HUES6 (cell line): Measurements from ENCODE around the gene NANOS3.

Experiments
- H3K27ac ChIP-seq: 2 replicates; pipeline ENCODE4 v1.7.0; 2013; ENCODE audit warnings: low read depth, mild to moderate bottlenecking, low read length, inconsistent platforms
- H3K27me3 ChIP-seq: 2 replicates; pipeline ENCODE4 v1.6.1; 2013; ENCODE audit warnings: low read length; ENCODE audit not compliant: control insufficient read depth, insufficient read depth
- H3K36me3 ChIP-seq: 2 replicates; pipeline ENCODE4 v1.6.1; 2013; ENCODE audit warnings: low read length; ENCODE audit not compliant: control insufficient read depth, insufficient read depth
- H3K4me1 ChIP-seq: 2 replicates; pipeline ENCODE4 v1.6.1; 2013; ENCODE audit warnings: low read length; ENCODE audit not compliant: control insufficient read depth, insufficient read depth
- H3K4me3 ChIP-seq: 2 replicates; pipeline ENCODE4 v1.5.1; 2013; ENCODE audit warnings: low read depth, low read length
- H3K9ac ChIP-seq: one replicate; pipeline ENCODE4 v1.6.1; 2013; ENCODE audit warnings: mild to moderate bottlenecking, low read length
- H3K9me3 ChIP-seq: 2 replicates; pipeline ENCODE4 v1.6.1; 2013; ENCODE audit warnings: low read depth, low read length; ENCODE audit not compliant: control insufficient read depth, insufficient read depth

Gene NANOS3

DNA sequence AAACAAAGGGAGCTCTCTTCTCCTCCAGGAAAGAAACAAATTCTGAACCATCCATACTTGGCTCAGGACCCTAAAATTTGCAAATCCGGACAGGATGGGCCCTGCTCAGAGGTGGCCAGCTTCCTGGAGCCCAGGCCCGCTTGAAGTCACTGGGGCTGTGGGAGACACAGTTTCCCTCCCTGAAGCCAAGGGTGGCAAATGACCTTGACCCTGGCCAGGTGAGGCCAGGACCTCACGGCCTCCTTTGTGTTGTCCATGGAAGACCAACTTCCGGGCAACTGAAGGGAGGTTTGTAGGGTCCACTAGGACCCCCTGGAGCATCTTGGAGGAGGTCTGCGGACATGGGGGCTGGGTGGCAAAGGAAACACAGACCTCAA is 5.5 kb downstream of the NANOS3 start:
- Histone ChIP-seq H3K4me1 (peaks cover 33% of the 10 kb centered on the region), H3K9me3 (no peaks in the 10 kb centered on the region), H3K36me3 (no peaks in the 10 kb centered on the region), H3K4me3 (no peak overlapping the region), H3K27ac (no peak overlapping the region), H3K27me3 (peaks cover 2% of the 10 kb centered on the region), H3K9ac (no peak overlapping the region)

DNA sequence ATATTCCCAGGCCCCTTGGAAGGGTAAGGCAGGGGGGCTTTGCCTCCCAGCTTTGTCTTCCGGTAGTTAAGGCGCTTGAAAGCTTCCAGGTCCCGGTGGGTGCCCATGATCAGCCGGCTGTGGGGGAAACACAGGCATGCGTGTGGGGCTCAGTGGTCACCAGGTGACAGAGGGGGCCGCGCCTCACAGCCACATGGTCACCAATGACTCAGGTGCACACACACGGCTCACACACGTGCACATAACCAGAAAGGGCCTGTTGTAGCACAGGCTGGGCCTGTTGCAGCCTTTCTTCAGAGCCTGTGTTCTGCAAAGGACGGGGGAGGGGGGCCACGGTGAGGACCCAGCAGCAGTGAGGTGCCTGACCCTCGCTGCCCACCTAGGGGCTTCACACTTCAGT is 5.9 kb downstream of the NANOS3 start:
- peaks cover 33% of the 10 kb centered on the region for H3K4me1 ChIP-seq
- H3K4me3 ChIP-seq, result no peak overlapping the region
- no peaks in the 10 kb centered on the region for H3K36me3 ChIP-seq
- no peaks in the 10 kb centered on the region for H3K9me3 ChIP-seq
- no peak overlapping the region for H3K27ac ChIP-seq
- no peaks in the 10 kb centered on the region for H3K27me3 ChIP-seq
- no peak overlapping the region for H3K9ac ChIP-seq

GRCh38 chr19:13883516-13884064 is 6.7 kb downstream of the NANOS3 start:
- Histone ChIP-seq H3K27me3 (no peaks in the 10 kb centered on the region), H3K4me3 (no peak overlapping the region), H3K9me3 (no peaks in the 10 kb centered on the region), H3K9ac (no peak overlapping the region), H3K36me3 (no peaks in the 10 kb centered on the region), H3K27ac (no peak overlapping the region), H3K4me1 (peaks cover 33% of the 10 kb centered on the region)

- Histone ChIP-seq H3K9ac (no peak overlapping the region), H3K4me1 (peaks cover 33% of the 10 kb centered on the region)
These were observed 8.0 kb downstream of the NANOS3 start for GRCh38 chr19:13884726-13885591.

GRCh38 chr19:13885826-13886365 is 9.0 kb downstream of the NANOS3 start:
- no peak overlapping the region for H3K27ac ChIP-seq
- no peak overlapping the region for H3K9ac ChIP-seq
- no peaks in the 10 kb centered on the region for H3K27me3 ChIP-seq
- H3K9me3 ChIP-seq, result no peaks in the 10 kb centered on the region
- H3K36me3 ChIP-seq, result no peaks in the 10 kb centered on the region
- peaks cover 26% of the 10 kb centered on the region for H3K4me1 ChIP-seq
- no peak overlapping the region for H3K4me3 ChIP-seq

More at GRCh38 chr19:13884726-13885591, 8.0 kb downstream of the NANOS3 start:
- no peak overlapping the region for H3K27ac ChIP-seq
- no peaks in the 10 kb centered on the region for H3K9me3 ChIP-seq
- H3K4me3 ChIP-seq, result no peak overlapping the region
- H3K36me3 ChIP-seq, result no peaks in the 10 kb centered on the region
- H3K27me3 ChIP-seq, result no peaks in the 10 kb centered on the region

- H3K9ac ChIP-seq, result no peak overlapping the region
- H3K9me3 ChIP-seq, result no peaks in the 10 kb centered on the region
- H3K4me1 ChIP-seq, result peaks cover 16% of the 10 kb centered on the region
- H3K4me3 ChIP-seq, result no peak overlapping the region
- H3K36me3 ChIP-seq, result no peaks in the 10 kb centered on the region
- H3K27me3 ChIP-seq, result no peaks in the 10 kb centered on the region
- H3K27ac ChIP-seq, result no peak overlapping the region
These were observed 10.1 kb downstream of the NANOS3 start for GRCh38 chr19:13887018-13887436.

DNA sequence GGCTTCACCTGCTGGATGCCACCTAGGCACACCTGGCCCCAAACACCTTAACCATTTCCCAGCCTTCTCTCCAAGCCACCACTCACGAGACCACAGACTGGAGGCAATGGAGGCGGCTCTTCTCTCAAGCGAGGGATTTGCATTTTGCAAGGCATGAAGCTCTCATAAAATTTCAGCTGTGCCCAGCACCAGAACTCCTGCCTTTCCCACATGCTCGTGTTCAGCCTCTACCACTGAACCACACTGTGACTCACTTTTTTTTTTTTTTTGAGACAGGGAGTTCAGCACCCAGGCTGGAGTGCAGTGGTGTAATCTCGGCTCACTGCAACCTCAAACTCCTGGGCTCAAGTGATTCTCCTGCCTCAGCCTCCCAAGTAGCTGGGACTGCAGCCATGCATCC is 10.6 kb downstream of the NANOS3 start:
- no peak overlapping the region for H3K9ac ChIP-seq
- H3K4me1 ChIP-seq, result peaks cover 11% of the 10 kb centered on the region; the same call in 1 of the 2 replicates
- H3K9me3 ChIP-seq, result no peaks in the 10 kb centered on the region
- H3K4me3 ChIP-seq, result no peak overlapping the region
- no peaks in the 10 kb centered on the region for H3K36me3 ChIP-seq
- H3K27me3 ChIP-seq, result no peaks in the 10 kb centered on the region
- no peak overlapping the region for H3K27ac ChIP-seq

DNA sequence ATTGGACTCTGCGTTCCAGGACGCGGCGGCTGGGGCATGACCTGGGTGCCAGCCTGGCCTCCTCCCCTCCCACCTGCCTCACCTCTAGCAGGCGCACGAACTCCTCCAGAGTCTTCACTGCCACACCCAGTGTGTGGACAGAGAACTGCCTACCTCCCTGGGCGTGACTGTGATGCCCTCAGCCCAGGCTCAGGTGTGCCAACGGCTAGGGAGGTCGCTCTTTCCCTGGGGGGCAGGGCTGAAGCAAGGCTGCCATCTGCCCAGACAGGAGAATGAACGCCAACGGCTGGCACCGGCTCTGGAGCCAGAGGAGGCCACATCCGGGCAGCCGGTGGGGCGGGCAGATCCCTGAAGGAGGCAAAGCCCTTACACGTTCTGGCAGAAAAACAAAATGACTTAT is 11.3 kb downstream of the NANOS3 start:
- no peak overlapping the region for H3K9ac ChIP-seq
- H3K27me3 ChIP-seq, result no peaks in the 10 kb centered on the region
- H3K36me3 ChIP-seq, result no peaks in the 10 kb centered on the region
- no peaks in the 10 kb centered on the region for H3K9me3 ChIP-seq
- H3K27ac ChIP-seq, result no peak overlapping the region
- H3K4me1 ChIP-seq, result peaks cover 8% of the 10 kb centered on the region; the same call in 1 of the 2 replicates
- no peak overlapping the region for H3K4me3 ChIP-seq

- Histone ChIP-seq H3K36me3 (no peaks in the 10 kb centered on the region), H3K4me3 (no peak overlapping the region), H3K27me3 (no peaks in the 10 kb centered on the region), H3K4me1 (peaks cover 6% of the 10 kb centered on the region; the same call in 1 of the 2 replicates), H3K9ac (no peak overlapping the region), H3K27ac (no peak overlapping the region), H3K9me3 (no peaks in the 10 kb centered on the region)
These were observed 13.2 kb downstream of the NANOS3 start for GRCh38 chr19:13890136-13890535.

- no peaks in the 10 kb centered on the region for H3K9me3 ChIP-seq
- no peaks in the 10 kb centered on the region for H3K27me3 ChIP-seq
- H3K36me3 ChIP-seq, result no peaks in the 10 kb centered on the region
- no peak overlapping the region for H3K9ac ChIP-seq
- H3K27ac ChIP-seq, result no peak overlapping the region
- H3K4me1 ChIP-seq, result no peaks in the 10 kb centered on the region
- no peak overlapping the region for H3K4me3 ChIP-seq
These were observed 15.9 kb downstream of the NANOS3 start for GRCh38 chr19:13892870-13893269.

DNA sequence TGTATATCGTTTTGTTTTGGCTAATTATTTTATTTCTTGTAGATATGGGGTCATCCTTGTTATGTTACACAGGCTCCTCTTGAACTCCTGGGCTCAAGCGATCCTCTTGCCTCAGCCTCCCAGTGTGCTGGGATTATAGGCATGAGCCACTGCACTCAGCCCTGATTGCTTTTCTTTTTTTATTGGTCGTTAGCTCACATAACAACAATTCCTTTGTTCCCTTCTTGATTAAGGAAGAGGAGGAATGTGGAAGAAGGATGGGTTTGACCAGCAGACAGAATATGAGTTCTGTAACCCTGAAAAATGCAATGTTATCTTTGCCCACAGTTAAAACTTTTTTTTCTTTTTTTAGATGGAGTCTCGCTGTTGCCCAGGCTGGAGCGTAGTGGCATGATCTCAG is 17.6 kb downstream of the NANOS3 start:
- no peaks in the 10 kb centered on the region for H3K9me3 ChIP-seq
- no peaks in the 10 kb centered on the region for H3K27me3 ChIP-seq
- H3K4me1 ChIP-seq, result no peaks in the 10 kb centered on the region
- H3K9ac ChIP-seq, result no peak overlapping the region
- no peak overlapping the region for H3K4me3 ChIP-seq
- H3K27ac ChIP-seq, result no peak overlapping the region
- no peaks in the 10 kb centered on the region for H3K36me3 ChIP-seq
